Panc1 (cell line): ENCODE measurements around the gene CHRNB4. TPM values are rescaled to one million over a fixed set of nuclear protein-coding genes. Genes with fewer than 3 reads are reported as not detected.
A peak's percentile ranks its signal among the peaks of the same experiment; 100 is the strongest.

Source experiments
- ATAC-seq: fragments of 200-7000 bp; cut with Tn5 transposase; 2 replicates; pipeline ENCODE4 v1.9.1; 2020; ENCODE audit warnings: mild to moderate bottlenecking, moderate library complexity
- BruUV-seq: library from RNA; stranded (reverse); fragments of 400-500 nt; replicated peaks from 2 replicates; lab custom pipeline; 2021; lab: Mats Ljungman, UMichigan
- CTCF ChIA-PET: fragments of 300-600 bp; sonication (Branson Sonifier 250); formaldehyde crosslinking; loops from one replicate; lab custom pipeline; 2022; ENCODE audit warnings: antibody characterized with exemption; lab: Charles Lee
- POLR2A ChIA-PET: fragments of 300-600 bp; sonication (Branson Sonifier 250); formaldehyde crosslinking; loops from one replicate; lab custom pipeline; 2022; ENCODE audit warnings: antibody characterized with exemption; lab: Charles Lee
- DNase-seq: peaks from one replicate; pipeline ENCODE4 v3.0.0-alpha.2; 2010; ENCODE audit warnings: low read depth, low spot score
- H3K27ac ChIP-seq: 2 replicates; pipeline ENCODE4 v1.5.1; 2011; ENCODE audit warnings: mild to moderate bottlenecking, low read length, inconsistent platforms
- H3K27me3 ChIP-seq: fragments of 200-500 bp; sonication (Bioruptor generic); 2 replicates; pipeline ENCODE4 v1.6.0; 2014; ENCODE audit warnings: low read length, inconsistent platforms; ENCODE audit not compliant: control insufficient read depth, insufficient read depth
- H3K36me3 ChIP-seq: fragments of 200-500 bp; sonication (Bioruptor generic); 2 replicates; pipeline ENCODE4 v1.5.1; 2014; ENCODE audit warnings: inconsistent platforms, mild to moderate bottlenecking, low read length, moderate library complexity; ENCODE audit not compliant: control insufficient read depth, insufficient read depth
- H3K4me1 ChIP-seq: 2 replicates; pipeline ENCODE4 v1.5.1; 2011; ENCODE audit warnings: inconsistent platforms, mild to moderate bottlenecking, low read length, moderate library complexity; ENCODE audit not compliant: control insufficient read depth, insufficient read depth
- H3K4me3 ChIP-seq, 2 experiments: 2 replicates each; pipeline ENCODE4 v1.5.1; 2011 to 2012; ENCODE audit warnings: low read depth in 2 of 2, low read length in 2 of 2, mild to moderate bottlenecking in 2 of 2, inconsistent platforms in 1 of 2, moderate library complexity in 1 of 2
- H3K9me3 ChIP-seq: fragments of 200-500 bp; sonication (Bioruptor generic); 2 replicates; pipeline ENCODE4 v1.5.1; 2014; ENCODE audit warnings: low read depth, mild to moderate bottlenecking, inconsistent platforms, low read length, moderate library complexity; ENCODE audit not compliant: control insufficient read depth, insufficient read depth
- POLR2AphosphoS5 ChIP-seq: IDR thresholded peaks from 2 replicates; pipeline ENCODE4 v1.6.1; 2012; ENCODE audit warnings: mild to moderate bottlenecking, low read depth, low read length, moderate library complexity
- SIN3A ChIP-seq: IDR thresholded peaks from 2 replicates; pipeline ENCODE4 v1.6.1; 2012; ENCODE audit warnings: low read depth, mild to moderate bottlenecking, low read length, moderate library complexity, borderline replicate concordance; ENCODE audit not compliant: insufficient read depth
- TCF7L2 ChIP-seq: IDR thresholded peaks from 2 replicates; pipeline ENCODE4 v1.6.1; 2011; ENCODE audit warnings: mild to moderate bottlenecking, low read depth, low read length, inconsistent platforms
- in situ Hi-C: cut with HindIII; loops from 2 replicates; pipeline ENCODE4 v1.10.0; 2016; ENCODE audit warnings: low sequenced_read_pairs, low pct_unique_long_range_greater_than_20kb
- intact Hi-C: fragments of 100-400 bp; cut with micrococcal nuclease; formaldehyde crosslinking; loops from one replicate; pipeline ENCODE4 v1.10.0; 2022; ENCODE audit not compliant: unreplicated experiment
- total RNA-seq: library from RNA; stranded (reverse); gene quantifications from one replicate; pipeline ENCODE4 v1.2.1, GENCODE V29; 2021; ENCODE audit not compliant: unreplicated experiment
- TF ChIP-seq, protein P1 (sequence below): fragments of 450-650 bp; IDR thresholded peaks from 2 replicates; pipeline ENCODE4 v1.5.1; 2017; ENCODE audit warnings: mild to moderate bottlenecking
- TF ChIP-seq, protein P2 (sequence below), 2 experiments: IDR thresholded peaks; 2 replicates each; pipeline ENCODE4 v1.6.1; 2011 to 2012; ENCODE audit warnings: low read depth in 2 of 2, control low read depth in 1 of 2, low read length in 1 of 2, mild to moderate bottlenecking in 1 of 2, moderate library complexity in 1 of 2; ENCODE audit not compliant: insufficient read depth in 1 of 2

CHRNB4 gene
- total RNA-seq, 1 experiment from 2014 or later, result not detected

DNA sequence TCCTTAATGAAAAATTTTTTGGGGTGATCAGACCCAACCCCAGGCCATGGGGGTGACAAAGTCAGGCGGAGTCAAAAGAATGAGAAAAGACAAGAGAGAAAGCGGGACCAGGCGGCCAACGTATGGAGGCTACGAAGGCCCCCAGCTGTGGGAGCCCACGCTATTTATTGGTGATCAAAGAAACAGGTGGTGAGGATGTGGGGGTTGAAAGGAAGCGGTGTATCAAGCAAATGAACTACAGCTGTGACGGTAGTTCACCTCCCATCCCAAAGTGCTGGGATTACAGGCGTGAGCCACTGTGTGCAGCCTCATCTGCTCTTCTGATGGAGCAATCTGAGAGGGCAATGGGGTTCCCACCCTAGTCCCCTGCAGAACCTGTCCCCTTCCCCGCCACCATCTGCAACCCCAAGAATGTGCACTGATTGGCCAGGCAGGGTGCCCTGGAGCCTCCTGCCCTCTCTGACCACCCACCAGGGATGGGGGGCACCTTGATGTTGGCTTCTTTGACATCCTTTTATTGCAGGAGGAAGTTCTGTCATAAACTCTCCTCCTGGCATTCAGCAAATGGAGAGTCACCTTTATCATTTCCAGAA, 19.1 kb downstream of the CHRNB4 start:
- TF ChIP-seq SIN3A, result no peak
- no peak for TF ChIP-seq POLR2AphosphoS5
- TF ChIP-seq, protein P1, sequence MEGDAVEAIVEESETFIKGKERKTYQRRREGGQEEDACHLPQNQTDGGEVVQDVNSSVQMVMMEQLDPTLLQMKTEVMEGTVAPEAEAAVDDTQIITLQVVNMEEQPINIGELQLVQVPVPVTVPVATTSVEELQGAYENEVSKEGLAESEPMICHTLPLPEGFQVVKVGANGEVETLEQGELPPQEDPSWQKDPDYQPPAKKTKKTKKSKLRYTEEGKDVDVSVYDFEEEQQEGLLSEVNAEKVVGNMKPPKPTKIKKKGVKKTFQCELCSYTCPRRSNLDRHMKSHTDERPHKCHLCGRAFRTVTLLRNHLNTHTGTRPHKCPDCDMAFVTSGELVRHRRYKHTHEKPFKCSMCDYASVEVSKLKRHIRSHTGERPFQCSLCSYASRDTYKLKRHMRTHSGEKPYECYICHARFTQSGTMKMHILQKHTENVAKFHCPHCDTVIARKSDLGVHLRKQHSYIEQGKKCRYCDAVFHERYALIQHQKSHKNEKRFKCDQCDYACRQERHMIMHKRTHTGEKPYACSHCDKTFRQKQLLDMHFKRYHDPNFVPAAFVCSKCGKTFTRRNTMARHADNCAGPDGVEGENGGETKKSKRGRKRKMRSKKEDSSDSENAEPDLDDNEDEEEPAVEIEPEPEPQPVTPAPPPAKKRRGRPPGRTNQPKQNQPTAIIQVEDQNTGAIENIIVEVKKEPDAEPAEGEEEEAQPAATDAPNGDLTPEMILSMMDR, result no peak
- TF ChIP-seq, protein P2, sequence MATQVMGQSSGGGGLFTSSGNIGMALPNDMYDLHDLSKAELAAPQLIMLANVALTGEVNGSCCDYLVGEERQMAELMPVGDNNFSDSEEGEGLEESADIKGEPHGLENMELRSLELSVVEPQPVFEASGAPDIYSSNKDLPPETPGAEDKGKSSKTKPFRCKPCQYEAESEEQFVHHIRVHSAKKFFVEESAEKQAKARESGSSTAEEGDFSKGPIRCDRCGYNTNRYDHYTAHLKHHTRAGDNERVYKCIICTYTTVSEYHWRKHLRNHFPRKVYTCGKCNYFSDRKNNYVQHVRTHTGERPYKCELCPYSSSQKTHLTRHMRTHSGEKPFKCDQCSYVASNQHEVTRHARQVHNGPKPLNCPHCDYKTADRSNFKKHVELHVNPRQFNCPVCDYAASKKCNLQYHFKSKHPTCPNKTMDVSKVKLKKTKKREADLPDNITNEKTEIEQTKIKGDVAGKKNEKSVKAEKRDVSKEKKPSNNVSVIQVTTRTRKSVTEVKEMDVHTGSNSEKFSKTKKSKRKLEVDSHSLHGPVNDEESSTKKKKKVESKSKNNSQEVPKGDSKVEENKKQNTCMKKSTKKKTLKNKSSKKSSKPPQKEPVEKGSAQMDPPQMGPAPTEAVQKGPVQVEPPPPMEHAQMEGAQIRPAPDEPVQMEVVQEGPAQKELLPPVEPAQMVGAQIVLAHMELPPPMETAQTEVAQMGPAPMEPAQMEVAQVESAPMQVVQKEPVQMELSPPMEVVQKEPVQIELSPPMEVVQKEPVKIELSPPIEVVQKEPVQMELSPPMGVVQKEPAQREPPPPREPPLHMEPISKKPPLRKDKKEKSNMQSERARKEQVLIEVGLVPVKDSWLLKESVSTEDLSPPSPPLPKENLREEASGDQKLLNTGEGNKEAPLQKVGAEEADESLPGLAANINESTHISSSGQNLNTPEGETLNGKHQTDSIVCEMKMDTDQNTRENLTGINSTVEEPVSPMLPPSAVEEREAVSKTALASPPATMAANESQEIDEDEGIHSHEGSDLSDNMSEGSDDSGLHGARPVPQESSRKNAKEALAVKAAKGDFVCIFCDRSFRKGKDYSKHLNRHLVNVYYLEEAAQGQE (IDR thresholded peaks at IDR 0.05; ENCODE audit: insufficient read depth in 1 of 2, low read depth in 2 of 2, low read length in 1 of 2), result no peak
- TF ChIP-seq TCF7L2, result no peak
- Histone ChIP-seq H3K27me3 (peaks cover 5% of the 10 kb centered on the region), H3K4me1 (peaks cover 7% of the 10 kb centered on the region; the same call in 1 of the 2 replicates), H3K27ac (no peak overlapping the region), H3K36me3 (no peaks in the 10 kb centered on the region), H3K9me3 (no peaks in the 10 kb centered on the region), H3K4me3 (no peak overlapping the region)
- no peak for ATAC-seq
- CTCF ChIA-PET, result interaction anchor here (0.7 kb wide), 1 partner anchor 57 kb away, joined by 3 read pairs; the partner anchor contains the start of gene CHRNA5
- DNase-seq, result no peak
- POLR2A ChIA-PET, result interaction anchor here (0.7 kb wide), 1 partner anchor 104 kb away, joined by 3 read pairs; no protein-coding TSS in a partner anchor
- no TSS peak for BruUV-seq
- in situ Hi-C loops (no loop called here), intact Hi-C loops (no loop called here)

DNA sequence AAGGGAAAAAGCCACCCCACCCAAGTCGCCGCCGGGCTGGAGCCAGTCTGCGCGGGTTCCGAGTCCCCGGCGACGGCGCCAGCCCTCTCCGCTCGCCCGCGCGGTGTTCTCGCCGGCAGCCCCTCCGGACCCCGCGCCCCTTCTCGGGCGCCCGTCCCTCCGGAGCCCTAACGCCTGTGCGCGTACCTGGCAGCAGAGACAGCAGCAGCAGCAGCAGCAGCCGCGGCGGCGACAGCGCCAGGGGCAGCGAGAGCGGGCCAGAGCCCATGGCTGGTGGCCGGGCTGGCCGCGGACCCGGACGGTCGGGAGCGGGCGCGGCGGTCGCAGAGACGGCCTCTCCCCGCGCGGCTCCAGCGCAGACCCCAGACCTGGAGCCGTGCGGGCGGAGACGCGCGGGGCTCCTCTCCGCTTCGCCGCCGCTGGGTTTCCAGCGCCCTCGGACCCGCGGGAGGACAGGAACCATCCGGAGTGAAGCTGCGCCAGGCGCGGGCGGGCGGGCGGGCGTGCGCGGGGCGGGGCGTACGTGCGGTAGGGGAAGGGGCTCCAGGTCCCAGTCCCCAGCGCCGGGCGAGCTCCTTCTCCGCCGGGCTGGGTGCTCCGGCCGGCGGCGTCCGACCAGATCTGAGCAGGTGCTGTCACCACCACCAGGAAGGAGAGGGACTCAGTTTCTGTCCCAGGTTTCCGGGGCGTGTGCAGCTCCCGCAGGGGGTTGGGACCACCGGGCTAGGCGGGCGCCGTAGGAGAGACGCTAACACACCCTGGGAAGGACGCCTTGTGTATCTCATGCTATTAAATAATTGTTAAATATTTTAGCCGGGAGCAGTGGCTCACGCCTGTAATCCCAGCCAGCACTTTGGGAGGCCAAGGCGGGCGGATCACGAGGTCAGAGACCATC, 20.2 kb downstream of the CHRNB4 start, which contains the start of gene CHRNA3:
Gene CHRNA3, minus strand, starts transcription at position 470 of the 895 bp plus-strand sequence. Its CDS starts 202 bp downstream, at position 268.
- Histone ChIP-seq H3K27ac (no peak within 1 kb of the TSS), H3K4me1 (peaks cover 7% of the 10 kb centered on the region; the same call in 1 of the 2 replicates), H3K9me3 (no peaks in the 10 kb centered on the region), H3K4me3 (peak within 1 kb of the TSS; percentile 39 to 40), H3K27me3 (peaks cover 5% of the 10 kb centered on the region), H3K36me3 (no peaks in the 10 kb centered on the region)
- in situ Hi-C loops (no loop called here), intact Hi-C loops (no loop called here)
- ATAC-seq, result peak; percentile 57
- TF ChIP-seq TCF7L2, result no peak
- TF ChIP-seq, protein P1, result no peak
- no peak for TF ChIP-seq SIN3A
- TF ChIP-seq, protein P2 (IDR thresholded peaks at IDR 0.05; ENCODE audit: insufficient read depth in 1 of 2, low read depth in 2 of 2, low read length in 1 of 2), result no peak
- TF ChIP-seq POLR2AphosphoS5, result no peak
- POLR2A ChIA-PET, result no interaction called here
- BruUV-seq, result no TSS peak
- no peak for DNase-seq
- CTCF ChIA-PET, result interaction anchor here (0.7 kb wide), 1 partner anchor 56 kb away, joined by 3 read pairs; the partner anchor contains the start of gene CHRNA5
